HuH-7.5 (cell line): ENCODE results near the gene PGAM5.

Experiments used
- DNase-seq: peaks from one replicate; pipeline ENCODE4 v3.0.0; 2011; ENCODE audit warnings: low spot score

PGAM5 gene

GRCh38 chr12:132723015-132723763 lies 12.5 kb downstream of the PGAM5 start:
- no peak for DNase-seq

DNA sequence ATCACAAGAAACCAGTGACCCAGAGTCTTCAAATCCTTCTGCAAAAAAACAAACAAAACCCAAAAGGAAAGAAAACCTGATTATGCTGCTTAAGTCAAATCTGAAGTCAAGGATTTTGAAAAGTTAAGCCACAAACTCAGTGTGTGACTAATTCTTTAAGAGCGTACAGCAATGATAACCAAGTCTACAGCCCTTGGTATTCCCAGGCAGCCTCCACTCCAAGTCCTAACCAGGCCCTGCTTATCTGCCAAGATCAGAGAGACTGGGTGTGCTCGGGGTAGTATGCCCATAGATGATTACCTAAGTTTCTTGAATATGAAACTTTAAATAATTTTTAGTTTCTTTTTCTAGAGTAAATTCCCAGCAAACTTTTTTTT lies 13.1 kb downstream of the PGAM5 start:
- no peak for DNase-seq

GRCh38 chr12:132724506-132725241 lies 14.0 kb downstream of the PGAM5 start:
- DNase-seq, result no peak

- DNase-seq, result no peak
Observed at GRCh38 chr12:132726386-132726785, 15.7 kb downstream of the PGAM5 start.

GRCh38 chr12:132727091-132727794 lies 16.6 kb downstream of the PGAM5 start:
- no peak for DNase-seq

DNA sequence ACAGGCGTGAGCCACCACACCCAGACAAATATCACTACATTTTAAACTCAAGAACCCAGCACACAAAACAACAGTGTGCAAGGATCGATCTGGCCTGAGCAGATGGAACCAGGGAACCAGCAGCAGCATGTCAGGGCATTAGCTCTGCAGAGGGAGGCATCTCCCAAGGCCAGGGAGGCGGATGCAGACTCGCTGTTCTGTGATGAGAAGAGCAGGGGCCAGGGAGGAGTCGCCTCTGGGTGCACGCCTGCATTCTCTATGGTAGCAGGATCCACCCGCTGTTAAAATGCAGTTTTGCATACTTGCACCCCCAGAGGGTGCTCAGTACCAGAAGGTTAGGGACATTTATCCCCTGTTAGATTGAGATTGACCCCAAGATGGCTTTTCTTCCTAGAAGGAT lies 17.9 kb downstream of the PGAM5 start:
- DNase-seq, result no peak

DNA sequence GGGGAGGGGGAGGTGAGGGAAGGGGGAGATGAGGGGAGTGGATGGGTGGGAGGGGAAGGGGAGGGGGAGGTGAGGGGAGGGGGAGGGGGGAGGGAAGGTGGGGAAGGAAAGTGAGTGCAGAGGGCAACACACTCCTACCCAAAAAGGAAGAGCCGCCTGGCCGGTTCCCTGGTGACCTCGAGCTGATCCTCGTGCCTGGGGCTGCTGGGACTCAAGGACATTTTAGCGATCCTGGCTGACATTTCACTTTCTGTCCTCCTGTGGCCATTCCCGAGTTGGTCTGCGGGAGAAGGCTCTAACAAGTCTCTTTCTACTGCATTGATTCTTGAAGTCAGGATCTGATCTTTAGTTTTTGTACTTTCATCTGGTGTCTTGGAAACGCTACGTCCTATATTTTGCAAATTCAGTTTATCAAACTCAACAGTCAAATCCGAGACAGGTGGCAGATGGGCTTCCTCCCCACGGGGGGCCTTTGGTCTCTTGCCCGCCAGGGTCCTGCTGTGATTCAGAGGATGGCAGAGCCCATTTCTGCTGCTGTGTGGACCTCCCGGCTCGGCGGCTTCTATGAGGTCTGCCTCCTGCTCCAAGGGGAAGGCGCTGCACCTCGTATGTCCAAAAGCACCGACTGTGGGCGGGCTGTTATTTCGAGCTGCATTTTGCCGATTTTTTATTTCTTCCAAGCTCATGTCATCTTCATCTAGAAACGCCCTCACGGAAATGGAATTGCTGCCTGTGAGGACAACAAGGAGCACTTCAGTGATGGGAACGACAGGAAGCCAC lies 19.1 kb downstream of the PGAM5 start:
- DNase-seq, result no peak

- no peak for DNase-seq
Observed at GRCh38 chr12:132730353-132730752, 19.7 kb downstream of the PGAM5 start.

DNA sequence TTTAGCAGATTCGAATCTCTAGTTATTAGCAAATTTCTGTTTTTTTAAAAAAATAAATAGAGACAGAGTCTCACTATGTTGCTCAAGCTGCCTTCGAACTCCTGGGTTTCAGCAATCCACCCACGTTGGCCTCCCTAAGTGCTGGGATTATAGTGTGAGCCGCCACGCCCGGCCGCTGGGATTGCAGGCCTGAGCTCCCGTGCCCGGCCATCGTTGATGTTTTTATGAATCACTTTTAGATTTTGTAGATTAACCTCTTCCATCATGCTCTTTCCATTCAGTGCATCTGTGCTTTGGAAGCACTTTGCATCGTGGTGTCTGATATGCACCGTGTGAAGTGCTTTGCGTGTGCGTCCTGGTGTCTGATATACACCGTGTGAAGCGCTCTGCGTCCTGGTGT lies 20.9 kb downstream of the PGAM5 start:
- no peak for DNase-seq

GRCh38 chr12:132734206-132734605 lies 23.6 kb downstream of the PGAM5 start:
- DNase-seq, result no peak

- DNase-seq, result no peak
Observed at GRCh38 chr12:132735496-132735895, 24.9 kb downstream of the PGAM5 start.

GRCh38 chr12:132736378-132736777 lies 25.7 kb downstream of the PGAM5 start:
- no peak for DNase-seq

GRCh38 chr12:132736913-132737312 lies 26.3 kb downstream of the PGAM5 start:
- no peak for DNase-seq

GRCh38 chr12:132739600-132740312 lies 29.1 kb downstream of the PGAM5 start:
- no peak for DNase-seq

DNA sequence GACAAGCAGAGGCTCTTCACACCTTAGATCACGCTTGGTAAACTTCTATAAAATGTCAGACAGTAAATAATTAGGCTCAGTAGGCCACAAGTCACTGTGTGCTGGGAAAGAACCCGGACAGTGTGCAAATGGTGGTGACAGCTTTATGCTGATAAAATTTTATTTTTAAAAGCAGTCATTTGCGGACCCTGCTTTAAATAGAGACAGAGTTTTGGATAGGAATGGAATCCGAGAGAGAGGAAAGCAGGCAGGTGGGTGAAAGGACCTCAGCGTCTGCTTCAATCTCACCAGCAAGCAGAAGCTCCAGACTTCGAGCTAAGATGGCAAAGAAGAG lies 29.6 kb downstream of the PGAM5 start:
- no peak for DNase-seq

DNA sequence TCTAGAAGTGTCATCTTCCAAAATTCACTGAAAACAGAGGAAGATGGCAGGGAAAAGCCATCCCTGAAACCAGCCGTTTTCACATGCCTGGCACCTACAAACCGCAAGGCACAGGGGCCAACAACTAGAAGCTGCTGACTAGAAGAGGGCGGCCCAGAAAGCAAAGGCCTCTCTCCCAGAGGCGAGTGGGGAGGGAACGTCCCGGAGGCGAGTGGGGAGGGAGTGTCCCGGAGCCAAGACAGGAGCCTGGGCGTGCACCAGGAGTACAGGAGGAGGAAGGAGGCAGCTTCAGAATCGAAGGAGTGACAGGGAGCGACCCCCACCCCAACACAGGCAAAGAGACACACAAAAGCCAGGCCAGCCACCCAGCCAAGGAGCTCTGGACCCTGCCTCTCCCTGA lies 30.0 kb downstream of the PGAM5 start:
- DNase-seq, result no peak

DNA sequence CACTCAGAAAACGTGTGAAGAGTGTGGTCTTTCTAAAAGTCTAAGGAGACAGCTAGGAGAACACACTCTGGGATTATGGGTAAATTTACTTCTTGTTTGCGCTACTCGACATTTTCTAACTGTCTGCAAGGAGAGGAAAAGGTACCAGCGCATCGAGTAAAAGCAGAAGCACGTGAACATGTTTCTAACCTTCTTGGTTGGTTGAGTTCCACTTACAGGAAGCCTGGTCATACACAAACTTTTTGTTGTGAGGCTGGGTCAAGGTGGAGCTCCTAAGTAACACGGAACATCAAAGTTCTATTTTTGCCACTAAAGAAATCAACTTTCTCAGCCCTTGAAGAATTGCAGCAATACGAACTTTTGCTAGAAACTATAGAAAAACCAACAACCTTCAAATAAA lies 31.0 kb downstream of the PGAM5 start:
- DNase-seq, result no peak

DNA sequence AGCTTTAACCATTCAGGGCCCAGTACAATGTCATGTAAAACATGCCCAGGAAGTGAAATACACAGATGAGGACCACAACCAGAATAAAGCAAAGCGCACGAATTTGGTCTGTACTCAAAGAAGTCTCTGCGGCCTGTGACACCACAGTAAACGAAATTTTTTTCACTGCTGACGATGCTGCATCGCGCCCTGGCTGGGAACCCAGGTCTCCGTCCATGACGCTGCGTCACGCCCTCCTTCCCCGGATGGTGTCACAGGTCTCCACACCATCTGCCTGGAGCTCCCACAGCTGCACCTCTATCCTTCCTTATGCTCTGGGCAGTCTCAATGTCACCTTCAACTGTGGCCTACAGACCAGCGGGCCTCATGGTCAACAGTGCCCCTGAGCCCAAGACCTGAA lies 33.2 kb downstream of the PGAM5 start:
- no peak for DNase-seq

- DNase-seq, result no peak
Observed at GRCh38 chr12:132746613-132747012, 36.0 kb downstream of the PGAM5 start.

GRCh38 chr12:132747395-132747794 lies 36.8 kb downstream of the PGAM5 start:
- DNase-seq, result no peak

DNA sequence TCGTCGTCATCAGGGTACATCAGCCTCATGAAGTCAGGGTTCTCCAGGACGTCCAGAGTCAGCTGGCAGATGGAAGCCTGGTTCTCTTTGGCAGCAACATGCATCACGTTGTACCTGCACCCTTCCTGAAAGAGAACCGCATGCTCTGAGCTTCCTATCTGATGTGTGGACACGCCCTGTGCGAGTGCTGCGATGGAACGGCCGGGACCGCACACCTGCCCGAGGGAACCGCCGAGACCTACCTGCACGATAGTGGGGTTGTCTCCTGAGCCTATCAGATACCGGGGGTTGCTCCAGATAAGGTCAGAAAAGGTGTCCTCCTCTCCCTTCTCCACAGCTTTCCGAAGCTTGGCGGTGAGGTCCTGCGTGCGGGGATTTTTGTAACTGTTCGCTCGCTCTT lies 37.3 kb downstream of the PGAM5 start:
- DNase-seq, result no peak

DNA sequence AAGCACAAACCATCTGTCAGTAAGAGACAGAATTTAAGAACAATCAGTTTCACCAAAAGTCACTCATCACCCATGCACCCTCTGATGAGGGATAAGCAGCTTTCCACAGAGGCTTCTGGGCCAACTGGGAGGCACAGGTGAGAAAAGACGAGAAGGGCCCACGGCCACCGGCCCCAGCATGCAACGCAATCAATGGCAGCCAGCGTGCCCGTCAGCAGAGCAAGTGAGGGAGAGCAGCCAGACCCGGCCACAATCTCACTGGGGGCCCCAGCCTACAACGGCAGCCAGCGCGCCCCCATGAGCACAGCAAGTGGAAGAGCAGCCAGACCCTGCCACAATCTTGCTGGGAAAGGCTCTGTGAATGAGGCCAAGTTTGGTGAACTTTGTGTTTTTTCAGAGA lies 37.7 kb downstream of the PGAM5 start:
- no peak for DNase-seq
